K562 (cell line): ENCODE measurements around the gene C2CD2L. TPM values are rescaled to one million over a fixed set of nuclear protein-coding genes. Genes with fewer than 3 reads are reported as not detected.

Source experiments
- ARID1B ChIP-seq: fragments of 450-650 bp; IDR thresholded peaks from 2 replicates; pipeline ENCODE4 v1.6.1; 2016; ENCODE audit warnings: antibody characterized with exemption, mild to moderate bottlenecking, inconsistent platforms
- CBX1 ChIP-seq: sonication (generic); IDR thresholded peaks from 2 replicates; pipeline ENCODE4 v1.6.1; 2016; ENCODE audit warnings: antibody characterized with exemption, low read depth, mild to moderate bottlenecking
- CEBPB ChIP-seq: fragments of 450-650 bp; IDR thresholded peaks from 2 replicates; pipeline ENCODE4 v1.6.1; 2016; ENCODE audit warnings: missing genetic modification characterization, missing compliant biosample characterization
- CTBP1 ChIP-seq: fragments of 450-650 bp; IDR thresholded peaks from 2 replicates; pipeline ENCODE4 v1.6.1; 2016; ENCODE audit warnings: borderline replicate concordance
- DMBX1 ChIP-seq: fragments of 250-450 bp; sonication (Bioruptor Pico); IDR thresholded peaks from 2 replicates; pipeline ENCODE4 v1.8.0; 2022; ENCODE audit warnings: inconsistent platforms, mild to moderate bottlenecking, moderate library complexity, borderline replicate concordance
- DPF2 ChIP-seq: fragments of 450-650 bp; IDR thresholded peaks from 2 replicates; pipeline ENCODE4 v1.6.1; 2016
- JUND ChIP-seq, 2 experiments: IDR thresholded peaks; 2 replicates in 1 of 2; 3 replicates in 1 of 2; pipeline ENCODE4 v1.6.1; 2011; ENCODE audit warnings: borderline replicate concordance in 2 of 2, low read depth in 2 of 2, low read length in 2 of 2, improper control_type of control experiment in 1 of 2, missing biosample characterization in 1 of 2, missing genetic modification characterization in 1 of 2, missing genetic modification reagents in 1 of 2
- LCOR ChIP-seq: sonication (generic); formaldehyde crosslinking; IDR thresholded peaks from 2 replicates; pipeline ENCODE4 v1.8.0; 2022; ENCODE audit warnings: mild to moderate bottlenecking, missing genetic modification reagents
- MBD2 ChIP-seq: sonication (generic); IDR thresholded peaks from 2 replicates; pipeline ENCODE4 v1.6.1; 2016; ENCODE audit warnings: low read depth, borderline replicate concordance
- NBN ChIP-seq: fragments of 450-650 bp; IDR thresholded peaks from 2 replicates; pipeline ENCODE4 v1.6.1; 2016; ENCODE audit warnings: low read depth, mild to moderate bottlenecking
- NFATC3 ChIP-seq: fragments of 450-650 bp; IDR thresholded peaks from 2 replicates; pipeline ENCODE4 v1.6.1; 2017; ENCODE audit warnings: mild to moderate bottlenecking
- NFE2 ChIP-seq: IDR thresholded peaks from 2 replicates; pipeline ENCODE4 v1.6.1; 2014; ENCODE audit warnings: antibody characterized with exemption, low read depth
- NFRKB ChIP-seq: fragments of 450-650 bp; IDR thresholded peaks from 2 replicates; pipeline ENCODE4 v1.6.1; 2016; ENCODE audit warnings: low read depth
- NRF1 ChIP-seq, 2 experiments: fragments of 450-650 bp; IDR thresholded peaks in 1 of 2; conservative IDR thresholded peaks in 1 of 2; 2 replicates each; pipeline ENCODE4 v1.6.1; 2014; ENCODE audit warnings: mild to moderate bottlenecking in 2 of 2
- POLR2A ChIP-seq: fragments of 450-650 bp; conservative IDR thresholded peaks from 2 replicates; pipeline ENCODE4 v1.6.1; 2016
- PRPF4 ChIP-seq: fragments of 200-400 bp; formaldehyde crosslinking; IDR thresholded peaks from one replicate; pipeline ENCODE4 v1.6.1; 2017; ENCODE audit warnings: low read length, low read depth, mild to moderate bottlenecking; ENCODE audit not compliant: insufficient read depth, poor library complexity, severe bottlenecking
- SMARCB1 ChIP-seq: IDR thresholded peaks from 2 replicates; pipeline ENCODE4 v1.6.1; 2011; ENCODE audit warnings: improper control_type of control experiment, low read depth; ENCODE audit not compliant: insufficient read length
- SMARCC2 ChIP-seq: fragments of 450-650 bp; IDR thresholded peaks from 2 replicates; pipeline ENCODE4 v1.6.1; 2017; ENCODE audit warnings: antibody characterized with exemption, moderate library complexity, mild to moderate bottlenecking, low read depth
- TARDBP ChIP-seq: fragments of 450-650 bp; IDR thresholded peaks from 2 replicates; pipeline ENCODE4 v1.6.1; 2016
- TCF3 ChIP-seq: sonication (generic); formaldehyde crosslinking; IDR thresholded peaks from 2 replicates; pipeline ENCODE4 v1.4.0; 2020; ENCODE audit warnings: mild to moderate bottlenecking, missing genetic modification reagents
- ZNF384 ChIP-seq: IDR thresholded peaks from 2 replicates; pipeline ENCODE4 v1.6.1; 2012; ENCODE audit warnings: low read depth, low read length, improper control_type of control experiment
- polyA plus RNA-seq, 8 experiments: library from polyadenylated mRNA; depleted of rRNA in 4 of 8; stranded (reverse) in 5 of 8; unstranded in 3 of 8; fragments of >200 nt; fragmentation: Nextera tagmentation in 2 of 8; fragmentation: Illumina TruSeq in 1 of 8; extraction: Ambion mirVana in 2 of 8; extraction: Trizol in 1 of 8; gene quantifications; 2 replicates each; pipeline versions ENCODE4 v1.2.1 to v1.2.3, GENCODE V29; 2011 to 2014; ENCODE audit warnings: inconsistent platforms in 1 of 8, missing spikeins in 1 of 8
- total RNA-seq, 7 experiments: library from RNA; depleted of rRNA in 6 of 7; stranded (reverse); fragments of >200 nt in 6 of 7; fragmentation: Illumina TruSeq in 2 of 7; extraction: Trizol in 2 of 7; gene quantifications; 2 replicates each; pipeline versions ENCODE4 v1.2.1 to v1.2.3, GENCODE V29; 2011 to 2021; ENCODE audit warnings: low replicate concordance in 1 of 7
- TF ChIP-seq, protein P1 (sequence below): fragments of 450-650 bp; IDR thresholded peaks from 2 replicates; pipeline ENCODE4 v1.6.1; 2016; ENCODE audit warnings: low read depth, mild to moderate bottlenecking, moderate library complexity
- TF ChIP-seq, protein P2 (sequence below): fragments of 450-650 bp; IDR thresholded peaks from 2 replicates; pipeline ENCODE4 v1.6.1; 2018; ENCODE audit not compliant: partially characterized antibody
- TF ChIP-seq, protein P3 (sequence below): IDR thresholded peaks from 3 replicates; pipeline ENCODE4 v1.6.1; 2011; ENCODE audit warnings: borderline replicate concordance, mild to moderate bottlenecking, moderate library complexity; ENCODE audit not compliant: insufficient read length; ENCODE audit errors: extremely low read depth

The C2CD2L gene
- total and polyA plus RNA-seq, 9 of the 15 experiments (the other 6 are each of a cell fraction or from before 2014, with no cell fraction given), result 0.66 to 41.2 (median 14.8) TPM

GRCh38 chr11:119062779-119063178 is 44.4 kb upstream of the C2CD2L start (continued):
- TF ChIP-seq ZNF384, result no peak
- TF ChIP-seq PRPF4, result no peak
- peak; percentile 98 for TF ChIP-seq NFE2
- 0 out of 2 replicates have a peak, but pooled peaks have one; percentile 59 for TF ChIP-seq CBX1
- peak; percentile 84 for TF ChIP-seq DPF2
- peak; percentile 30; the same call in 1 of the 2 replicates for TF ChIP-seq SMARCC2
- no peak for TF ChIP-seq MBD2
- TF ChIP-seq NRF1 (conservative IDR thresholded peaks at IDR 0.05 in 1 of 2, IDR thresholded peaks at IDR 0.05 in 1 of 2), result peak in 1 of 2 experiments; percentile 20; a peak in 1 of 4 replicates
- TF ChIP-seq, protein P1, sequence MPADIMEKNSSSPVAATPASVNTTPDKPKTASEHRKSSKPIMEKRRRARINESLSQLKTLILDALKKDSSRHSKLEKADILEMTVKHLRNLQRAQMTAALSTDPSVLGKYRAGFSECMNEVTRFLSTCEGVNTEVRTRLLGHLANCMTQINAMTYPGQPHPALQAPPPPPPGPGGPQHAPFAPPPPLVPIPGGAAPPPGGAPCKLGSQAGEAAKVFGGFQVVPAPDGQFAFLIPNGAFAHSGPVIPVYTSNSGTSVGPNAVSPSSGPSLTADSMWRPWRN, result no peak
- no peak for TF ChIP-seq TARDBP
- peak; percentile 74 for TF ChIP-seq ARID1B
- no peak for TF ChIP-seq DMBX1 (CRISPR knock-in tag)
- TF ChIP-seq CEBPB (tag), result peak; percentile 31; the same call in 1 of the 2 replicates
- TF ChIP-seq CTBP1, result peak; percentile 50; the same call in 1 of the 2 replicates
- TF ChIP-seq POLR2A, result no peak
- peak; percentile 61 for TF ChIP-seq JUND (IDR thresholded peaks at IDR 0.05; ENCODE audit: borderline replicate concordance, low read depth, low read length)
- TF ChIP-seq JUND (tag; IDR thresholded peaks at IDR 0.05; ENCODE audit: borderline replicate concordance, low read depth, low read length), result peak; percentile 55; the same call in 2 of the 3 replicates
- TF ChIP-seq, protein P2, sequence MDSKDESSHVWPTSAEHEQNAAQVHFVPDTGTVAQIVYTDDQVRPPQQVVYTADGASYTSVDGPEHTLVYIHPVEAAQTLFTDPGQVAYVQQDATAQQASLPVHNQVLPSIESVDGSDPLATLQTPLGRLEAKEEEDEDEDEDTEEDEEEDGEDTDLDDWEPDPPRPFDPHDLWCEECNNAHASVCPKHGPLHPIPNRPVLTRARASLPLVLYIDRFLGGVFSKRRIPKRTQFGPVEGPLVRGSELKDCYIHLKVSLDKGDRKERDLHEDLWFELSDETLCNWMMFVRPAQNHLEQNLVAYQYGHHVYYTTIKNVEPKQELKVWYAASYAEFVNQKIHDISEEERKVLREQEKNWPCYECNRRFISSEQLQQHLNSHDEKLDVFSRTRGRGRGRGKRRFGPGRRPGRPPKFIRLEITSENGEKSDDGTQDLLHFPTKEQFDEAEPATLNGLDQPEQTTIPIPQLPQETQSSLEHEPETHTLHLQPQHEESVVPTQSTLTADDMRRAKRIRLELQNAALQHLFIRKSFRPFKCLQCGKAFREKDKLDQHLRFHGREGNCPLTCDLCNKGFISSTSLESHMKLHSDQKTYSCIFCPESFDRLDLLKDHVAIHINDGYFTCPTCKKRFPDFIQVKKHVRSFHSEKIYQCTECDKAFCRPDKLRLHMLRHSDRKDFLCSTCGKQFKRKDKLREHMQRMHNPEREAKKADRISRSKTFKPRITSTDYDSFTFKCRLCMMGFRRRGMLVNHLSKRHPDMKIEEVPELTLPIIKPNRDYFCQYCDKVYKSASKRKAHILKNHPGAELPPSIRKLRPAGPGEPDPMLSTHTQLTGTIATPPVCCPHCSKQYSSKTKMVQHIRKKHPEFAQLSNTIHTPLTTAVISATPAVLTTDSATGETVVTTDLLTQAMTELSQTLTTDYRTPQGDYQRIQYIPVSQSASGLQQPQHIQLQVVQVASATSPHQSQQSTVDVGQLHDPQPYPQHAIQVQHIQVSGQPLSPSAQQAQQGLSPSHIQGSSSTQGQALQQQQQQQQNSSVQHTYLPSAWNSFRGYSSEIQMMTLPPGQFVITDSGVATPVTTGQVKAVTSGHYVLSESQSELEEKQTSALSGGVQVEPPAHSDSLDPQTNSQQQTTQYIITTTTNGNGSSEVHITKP, result peak; percentile 67
- no peak for TF ChIP-seq SMARCB1
- TF ChIP-seq NFATC3, result no peak
- 0 out of 2 replicates have a peak, but pooled peaks have one; percentile 49 for TF ChIP-seq LCOR (CRISPR knock-in tag)
- TF ChIP-seq, protein P3, sequence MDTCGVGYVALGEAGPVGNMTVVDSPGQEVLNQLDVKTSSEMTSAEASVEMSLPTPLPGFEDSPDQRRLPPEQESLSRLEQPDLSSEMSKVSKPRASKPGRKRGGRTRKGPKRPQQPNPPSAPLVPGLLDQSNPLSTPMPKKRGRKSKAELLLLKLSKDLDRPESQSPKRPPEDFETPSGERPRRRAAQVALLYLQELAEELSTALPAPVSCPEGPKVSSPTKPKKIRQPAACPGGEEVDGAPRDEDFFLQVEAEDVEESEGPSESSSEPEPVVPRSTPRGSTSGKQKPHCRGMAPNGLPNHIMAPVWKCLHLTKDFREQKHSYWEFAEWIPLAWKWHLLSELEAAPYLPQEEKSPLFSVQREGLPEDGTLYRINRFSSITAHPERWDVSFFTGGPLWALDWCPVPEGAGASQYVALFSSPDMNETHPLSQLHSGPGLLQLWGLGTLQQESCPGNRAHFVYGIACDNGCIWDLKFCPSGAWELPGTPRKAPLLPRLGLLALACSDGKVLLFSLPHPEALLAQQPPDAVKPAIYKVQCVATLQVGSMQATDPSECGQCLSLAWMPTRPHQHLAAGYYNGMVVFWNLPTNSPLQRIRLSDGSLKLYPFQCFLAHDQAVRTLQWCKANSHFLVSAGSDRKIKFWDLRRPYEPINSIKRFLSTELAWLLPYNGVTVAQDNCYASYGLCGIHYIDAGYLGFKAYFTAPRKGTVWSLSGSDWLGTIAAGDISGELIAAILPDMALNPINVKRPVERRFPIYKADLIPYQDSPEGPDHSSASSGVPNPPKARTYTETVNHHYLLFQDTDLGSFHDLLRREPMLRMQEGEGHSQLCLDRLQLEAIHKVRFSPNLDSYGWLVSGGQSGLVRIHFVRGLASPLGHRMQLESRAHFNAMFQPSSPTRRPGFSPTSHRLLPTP, result peak; percentile 81
- TF ChIP-seq NBN, result peak; percentile 68; the same call in 1 of the 2 replicates
- no peak for TF ChIP-seq NFRKB
- TF ChIP-seq TCF3 (CRISPR knock-in tag), result 0 out of 2 replicates have a peak, but pooled peaks have one; percentile 16
